Fibroblast of pulmonary artery (primary cell): ENCODE results near the gene IL4R.

Source experiments
- DNase-seq: peaks from one replicate; pipeline ENCODE4 v3.0.0-alpha.2; 2010; ENCODE audit warnings: low read depth
- H3K4me3 ChIP-seq: replicated peaks from 2 replicates; pipeline ENCODE4 v1.5.1; 2011; ENCODE audit warnings: low read depth, mild to moderate bottlenecking, control low read depth, low read length, moderate library complexity
- CTCF ChIP-seq: IDR thresholded peaks from 2 replicates; pipeline ENCODE4 v1.5.1; 2011; ENCODE audit warnings: mild to moderate bottlenecking, control low read depth, low read length, inconsistent platforms; ENCODE audit errors: missing control alignments

Gene IL4R

DNA sequence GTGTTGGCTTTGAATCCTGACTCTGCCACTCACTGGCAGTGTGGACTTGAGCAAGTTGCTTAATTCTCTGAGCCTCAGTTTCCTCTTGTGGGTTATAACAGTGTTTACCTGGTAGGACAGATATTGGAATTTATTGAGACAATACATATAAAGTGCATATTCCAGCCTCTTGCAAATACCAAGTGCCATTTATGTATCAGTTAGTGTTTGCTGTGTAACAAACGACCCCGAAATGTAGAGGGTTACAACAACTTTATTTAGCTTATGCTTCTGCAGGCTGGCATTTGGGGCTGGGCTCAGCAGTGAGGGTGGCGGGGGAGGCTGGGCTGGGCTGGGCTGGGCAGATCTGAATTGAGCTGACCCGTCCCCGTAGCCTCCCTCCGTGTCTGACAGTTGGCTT is 45.8 kb downstream of the IL4R start:
- no peak for DNase-seq
- TF ChIP-seq CTCF, result no peak
- no peak overlapping the region for H3K4me3 ChIP-seq

- H3K4me3 ChIP-seq, result no peak overlapping the region
- TF ChIP-seq CTCF, result no peak
- no peak for DNase-seq
These were observed 48.2 kb downstream of the IL4R start for GRCh38 chr16:27361987-27362386.

DNA sequence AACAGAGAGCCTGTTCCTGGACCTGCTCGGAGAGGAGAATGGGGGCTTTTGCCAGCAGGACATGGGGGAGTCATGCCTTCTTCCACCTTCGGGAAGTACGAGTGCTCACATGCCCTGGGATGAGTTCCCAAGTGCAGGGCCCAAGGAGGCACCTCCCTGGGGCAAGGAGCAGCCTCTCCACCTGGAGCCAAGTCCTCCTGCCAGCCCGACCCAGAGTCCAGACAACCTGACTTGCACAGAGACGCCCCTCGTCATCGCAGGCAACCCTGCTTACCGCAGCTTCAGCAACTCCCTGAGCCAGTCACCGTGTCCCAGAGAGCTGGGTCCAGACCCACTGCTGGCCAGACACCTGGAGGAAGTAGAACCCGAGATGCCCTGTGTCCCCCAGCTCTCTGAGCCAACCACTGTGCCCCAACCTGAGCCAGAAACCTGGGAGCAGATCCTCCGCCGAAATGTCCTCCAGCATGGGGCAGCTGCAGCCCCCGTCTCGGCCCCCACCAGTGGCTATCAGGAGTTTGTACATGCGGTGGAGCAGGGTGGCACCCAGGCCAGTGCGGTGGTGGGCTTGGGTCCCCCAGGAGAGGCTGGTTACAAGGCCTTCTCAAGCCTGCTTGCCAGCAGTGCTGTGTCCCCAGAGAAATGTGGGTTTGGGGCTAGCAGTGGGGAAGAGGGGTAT is 48.9 kb downstream of the IL4R start:
- no peak for DNase-seq
- no peak overlapping the region for H3K4me3 ChIP-seq
- TF ChIP-seq CTCF, result no peak

DNA sequence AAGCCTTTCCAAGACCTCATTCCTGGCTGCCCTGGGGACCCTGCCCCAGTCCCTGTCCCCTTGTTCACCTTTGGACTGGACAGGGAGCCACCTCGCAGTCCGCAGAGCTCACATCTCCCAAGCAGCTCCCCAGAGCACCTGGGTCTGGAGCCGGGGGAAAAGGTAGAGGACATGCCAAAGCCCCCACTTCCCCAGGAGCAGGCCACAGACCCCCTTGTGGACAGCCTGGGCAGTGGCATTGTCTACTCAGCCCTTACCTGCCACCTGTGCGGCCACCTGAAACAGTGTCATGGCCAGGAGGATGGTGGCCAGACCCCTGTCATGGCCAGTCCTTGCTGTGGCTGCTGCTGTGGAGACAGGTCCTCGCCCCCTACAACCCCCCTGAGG is 49.5 kb downstream of the IL4R start:
- no peak for DNase-seq
- H3K4me3 ChIP-seq, result no peak overlapping the region
- TF ChIP-seq CTCF, result peak; percentile 6

- TF ChIP-seq CTCF, result no peak
- no peak overlapping the region for H3K4me3 ChIP-seq
- peak; percentile 17 for DNase-seq
These were observed 50.0 kb downstream of the IL4R start for GRCh38 chr16:27363797-27364196.

DNA sequence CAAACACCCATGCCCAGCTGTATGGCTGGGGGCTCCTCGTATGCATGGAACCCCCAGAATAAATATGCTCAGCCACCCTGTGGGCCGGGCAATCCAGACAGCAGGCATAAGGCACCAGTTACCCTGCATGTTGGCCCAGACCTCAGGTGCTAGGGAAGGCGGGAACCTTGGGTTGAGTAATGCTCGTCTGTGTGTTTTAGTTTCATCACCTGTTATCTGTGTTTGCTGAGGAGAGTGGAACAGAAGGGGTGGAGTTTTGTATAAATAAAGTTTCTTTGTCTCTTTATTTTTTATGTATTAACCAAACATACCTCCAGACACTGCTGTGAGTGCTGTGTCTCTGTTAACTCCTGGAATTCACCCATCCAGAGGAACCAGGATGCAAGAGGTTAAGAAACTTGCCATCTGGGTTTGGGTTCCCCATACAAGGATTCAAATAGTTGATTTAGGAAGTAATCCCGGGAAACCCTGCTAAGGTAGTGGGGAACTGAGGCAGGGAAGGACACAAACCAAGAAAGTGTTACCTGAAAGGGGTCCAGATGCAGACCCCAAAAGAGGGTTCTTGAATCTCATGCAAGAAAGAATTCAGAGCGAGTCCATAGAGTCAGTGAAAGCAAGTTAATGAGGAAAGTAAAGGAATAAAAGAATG is 50.8 kb downstream of the IL4R start:
- DNase-seq, result no peak
- no peak overlapping the region for H3K4me3 ChIP-seq
- TF ChIP-seq CTCF, result no peak
